GM12878 (cell line): ENCODE data around the gene KLHL34. TPM values are rescaled to one million over a fixed set of nuclear protein-coding genes. Genes with fewer than 3 reads are reported as not detected.

Source experiments
- ATAC-seq: fragments of 200-7000 bp; cut with Tn5 transposase; 3 replicates; pipeline ENCODE4 v1.9.1; 2020; ENCODE audit warnings: mild to moderate bottlenecking, moderate library complexity
- BruUV-seq: library from RNA; stranded (reverse); fragments of 400-500 nt; replicated peaks from 2 replicates; lab custom pipeline; 2021; lab: Mats Ljungman, UMichigan
- CTCF ChIA-PET: fragments of 300-600 bp; sonication (Branson Sonifier 250); formaldehyde crosslinking; extraction: SDS; loops from one replicate; lab custom pipeline; 2021; ENCODE audit warnings: inconsistent platforms; lab: Yijun Ruan, JAX
- POLR2A ChIA-PET: fragments of 350-600 bp; formaldehyde crosslinking; extraction: SDS; loops from one replicate; lab custom pipeline; 2021; ENCODE audit warnings: inconsistent platforms; lab: Charles Lee
- RAD21 ChIA-PET: fragments of 300-600 bp; sonication (Branson Sonifier 250); formaldehyde crosslinking; loops from one replicate; lab custom pipeline; 2023; ENCODE audit warnings: antibody characterized with exemption; ENCODE audit not compliant: unreplicated experiment; lab: Charles Lee
- SMC1A ChIA-PET: fragments of 300-600 bp; sonication (Branson Sonifier 250); formaldehyde crosslinking; loops from one replicate; lab custom pipeline; 2023; ENCODE audit not compliant: unreplicated experiment, uncharacterized antibody; lab: Charles Lee
- DNase-seq: peaks from one replicate; pipeline ENCODE4 v3.0.0-alpha.2; 2011; ENCODE audit warnings: low read depth, low spot score
- FAIRE-seq: peaks from 3 replicates; lab custom pipeline; 2011; peaks lifted over from hg19 to GRCh38; lab: Jason Lieb, UNC
- H2AFZ ChIP-seq: 2 replicates; pipeline ENCODE4 v1.6.0; 2011; ENCODE audit warnings: low read depth, low read length, control low read depth; ENCODE audit not compliant: control insufficient read depth
- H3K27ac ChIP-seq: 2 replicates; pipeline ENCODE4 v1.5.1; 2011; ENCODE audit warnings: control low read depth; ENCODE audit not compliant: control insufficient read depth, insufficient read depth
- H3K27me3 ChIP-seq, 2 experiments: replicated peaks in 1 of 2; 2 replicates each; pipeline versions ENCODE4 v1.6.0 to v1.6.1; 2011; ENCODE audit warnings: low read length in 1 of 2; ENCODE audit not compliant: control insufficient read depth in 2 of 2, insufficient read depth in 2 of 2
- H3K36me3 ChIP-seq, 2 experiments: 2 replicates each; pipeline ENCODE4 v1.5.1; 2011; ENCODE audit warnings: low read length in 1 of 2; ENCODE audit not compliant: control insufficient read depth in 2 of 2, insufficient read depth in 2 of 2
- H3K4me1 ChIP-seq: 2 replicates; pipeline ENCODE4 v1.6.1; 2011; ENCODE audit warnings: mild to moderate bottlenecking, low read length, moderate library complexity, mixed read lengths; ENCODE audit not compliant: control insufficient read depth, insufficient read depth
- H3K4me2 ChIP-seq: 2 replicates; pipeline ENCODE4 v1.6.0; 2011; ENCODE audit warnings: control low read depth; ENCODE audit not compliant: control insufficient read depth, insufficient read depth
- H3K4me3 ChIP-seq: fragments of 200-600 bp; sonication (generic); 2 replicates; pipeline ENCODE4 v1.5.1; 2016
- H3K79me2 ChIP-seq: 2 replicates; pipeline ENCODE4 v1.6.0; 2011; ENCODE audit warnings: low read length; ENCODE audit not compliant: control insufficient read depth, insufficient read depth
- H3K9ac ChIP-seq: 2 replicates; pipeline ENCODE4 v1.8.0; 2011; ENCODE audit warnings: low read length, control low read depth, mixed read lengths; ENCODE audit not compliant: control insufficient read depth, insufficient read depth
- H3K9me3 ChIP-seq: replicated peaks from 3 replicates; pipeline ENCODE4 v1.5.1; 2011; ENCODE audit warnings: mild to moderate bottlenecking, low read length; ENCODE audit not compliant: control insufficient read depth, insufficient read depth
- H4K20me1 ChIP-seq: 2 replicates; pipeline ENCODE4 v1.6.0; 2011; ENCODE audit not compliant: control insufficient read depth, insufficient read depth
- CREB1 ChIP-seq: IDR thresholded peaks from 2 replicates; pipeline ENCODE4 v1.6.1; 2012; ENCODE audit warnings: low read depth, mild to moderate bottlenecking, inconsistent platforms
- FOXK2 ChIP-seq: fragments of 450-650 bp; IDR thresholded peaks from 2 replicates; pipeline ENCODE4 v1.6.1; 2017; ENCODE audit warnings: mild to moderate bottlenecking, moderate library complexity
- HDGF ChIP-seq: fragments of 450-650 bp; IDR thresholded peaks from 2 replicates; pipeline ENCODE4 v1.6.1; 2016; ENCODE audit warnings: antibody characterized with exemption
- KDM1A ChIP-seq: fragments of 200-600 bp; sonication (generic); IDR thresholded peaks from 2 replicates; pipeline ENCODE4 v1.6.1; 2016; ENCODE audit warnings: borderline replicate concordance
- MEF2A ChIP-seq: IDR thresholded peaks from 2 replicates; pipeline ENCODE4 v1.6.1; 2011; ENCODE audit warnings: low read depth, mild to moderate bottlenecking, low read length, moderate library complexity; ENCODE audit not compliant: insufficient read depth
- MTA3 ChIP-seq: IDR thresholded peaks from 2 replicates; pipeline ENCODE4 v1.6.1; 2012; ENCODE audit warnings: low read length, inconsistent platforms, borderline replicate concordance
- SMARCA5 ChIP-seq: fragments of 450-650 bp; IDR thresholded peaks from 2 replicates; pipeline ENCODE4 v1.6.1; 2017; ENCODE audit warnings: mild to moderate bottlenecking
- SREBF2 ChIP-seq: IDR thresholded peaks from 2 replicates; pipeline ENCODE4 v1.6.1; 2012; ENCODE audit warnings: mild to moderate bottlenecking, low read length
- WGBS: methylation state at CpG from one replicate; pipeline ENCODE4 v1.1.6; 2016; ENCODE audit warnings: low lambda C conversion rate; ENCODE audit not compliant: insufficient replicate concordance, insufficient coverage; ENCODE audit errors: missing lambda C conversion rate; 5-methylcytosine and 5-hydroxymethylcytosine counted together
- in situ Hi-C: fragments of 300-500 bp; cut with MboI; formaldehyde crosslinking; loops from 9 replicates; pipeline ENCODE4 v1.14.3; 2018; ENCODE audit warnings: mixed read lengths
- intact Hi-C: fragments of 100-400 bp; cut with micrococcal nuclease; formaldehyde crosslinking; loops from one replicate; pipeline ENCODE4 v1.14.2; 2022; ENCODE audit not compliant: unreplicated experiment
- polyA plus RNA-seq, 11 experiments: library from polyadenylated mRNA; depleted of rRNA in 4 of 11; unstranded in 6 of 11; stranded (reverse) in 5 of 11; fragments of >200 nt; fragmentation: Nextera tagmentation in 4 of 11; fragmentation: Illumina TruSeq in 1 of 11; extraction: Ambion mirVana in 4 of 11; extraction: Trizol in 1 of 11; gene quantifications; 1 replicate in 1 of 11; 2 replicates in 10 of 11; pipeline versions ENCODE4 v1.2.1 to v1.2.3, GENCODE V29; 2011 to 2016; ENCODE audit warnings: inconsistent platforms in 2 of 11, missing spikeins in 2 of 11, low read depth in 1 of 11
- total RNA-seq, 4 experiments: library from RNA; depleted of rRNA in 3 of 4; stranded (reverse); fragments of >200 nt in 3 of 4; fragmentation: Illumina TruSeq in 1 of 4; extraction: Trizol in 1 of 4; gene quantifications; 2 replicates each; pipeline versions ENCODE4 v1.2.1 to v1.2.3, GENCODE V29; 2013 to 2021
- TF ChIP-seq, protein P1 (sequence below): fragments of 450-650 bp; IDR thresholded peaks from 2 replicates; pipeline ENCODE4 v1.6.1; 2016; ENCODE audit warnings: mild to moderate bottlenecking, moderate library complexity, borderline replicate concordance

KLHL34 gene
- total and polyA plus RNA-seq, 10 of the 15 experiments (the other 5 are each of a cell fraction or from before 2014, with no cell fraction given) = not detected

- H2AFZ ChIP-seq = no peak overlapping the region
- ATAC-seq (no peak), FAIRE-seq (no peak), DNase-seq (no peak)
- no peak overlapping the region for H3K9ac ChIP-seq
- no peaks in the 10 kb centered on the region for H4K20me1 ChIP-seq
- H3K36me3 ChIP-seq = no peaks in the 10 kb centered on the region
- ChIA-PET SMC1A (no interaction called here), POLR2A (no interaction called here), RAD21 (no interaction called here), CTCF (no interaction called here)
- H3K27ac ChIP-seq = no peak overlapping the region
- in situ Hi-C loops = no loop called here
- BruUV-seq = no TSS peak
- no peak for TF ChIP-seq CREB1
- no peak for TF ChIP-seq FOXK2
- TF ChIP-seq HDGF = no peak
- TF ChIP-seq SREBF2 = no peak
- no peak for TF ChIP-seq MTA3
- no peak for TF ChIP-seq SMARCA5
- TF ChIP-seq MEF2A = no peak
- TF ChIP-seq, protein P1, sequence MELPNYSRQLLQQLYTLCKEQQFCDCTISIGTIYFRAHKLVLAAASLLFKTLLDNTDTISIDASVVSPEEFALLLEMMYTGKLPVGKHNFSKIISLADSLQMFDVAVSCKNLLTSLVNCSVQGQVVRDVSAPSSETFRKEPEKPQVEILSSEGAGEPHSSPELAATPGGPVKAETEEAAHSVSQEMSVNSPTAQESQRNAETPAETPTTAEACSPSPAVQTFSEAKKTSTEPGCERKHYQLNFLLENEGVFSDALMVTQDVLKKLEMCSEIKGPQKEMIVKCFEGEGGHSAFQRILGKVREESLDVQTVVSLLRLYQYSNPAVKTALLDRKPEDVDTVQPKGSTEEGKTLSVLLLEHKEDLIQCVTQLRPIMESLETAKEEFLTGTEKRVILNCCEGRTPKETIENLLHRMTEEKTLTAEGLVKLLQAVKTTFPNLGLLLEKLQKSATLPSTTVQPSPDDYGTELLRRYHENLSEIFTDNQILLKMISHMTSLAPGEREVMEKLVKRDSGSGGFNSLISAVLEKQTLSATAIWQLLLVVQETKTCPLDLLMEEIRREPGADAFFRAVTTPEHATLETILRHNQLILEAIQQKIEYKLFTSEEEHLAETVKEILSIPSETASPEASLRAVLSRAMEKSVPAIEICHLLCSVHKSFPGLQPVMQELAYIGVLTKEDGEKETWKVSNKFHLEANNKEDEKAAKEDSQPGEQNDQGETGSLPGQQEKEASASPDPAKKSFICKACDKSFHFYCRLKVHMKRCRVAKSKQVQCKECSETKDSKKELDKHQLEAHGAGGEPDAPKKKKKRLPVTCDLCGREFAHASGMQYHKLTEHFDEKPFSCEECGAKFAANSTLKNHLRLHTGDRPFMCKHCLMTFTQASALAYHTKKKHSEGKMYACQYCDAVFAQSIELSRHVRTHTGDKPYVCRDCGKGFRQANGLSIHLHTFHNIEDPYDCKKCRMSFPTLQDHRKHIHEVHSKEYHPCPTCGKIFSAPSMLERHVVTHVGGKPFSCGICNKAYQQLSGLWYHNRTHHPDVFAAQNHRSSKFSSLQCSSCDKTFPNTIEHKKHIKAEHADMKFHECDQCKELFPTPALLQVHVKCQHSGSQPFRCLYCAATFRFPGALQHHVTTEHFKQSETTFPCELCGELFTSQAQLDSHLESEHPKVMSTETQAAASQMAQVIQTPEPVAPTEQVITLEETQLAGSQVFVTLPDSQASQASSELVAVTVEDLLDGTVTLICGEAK = no peak
- no peak for TF ChIP-seq KDM1A
- WGBS = 61% methylated on average over 2 of the region's 2 CpGs
- intact Hi-C loops = no loop called here
- H3K79me2 ChIP-seq = no peaks in the 10 kb centered on the region
- no peak overlapping the region for H3K4me3 ChIP-seq
- H3K9me3 ChIP-seq = no peaks in the 10 kb centered on the region
- no peaks in the 10 kb centered on the region for H3K27me3 ChIP-seq
- no peaks in the 10 kb centered on the region for H3K4me1 ChIP-seq
- no peak overlapping the region for H3K4me2 ChIP-seq
Measured at GRCh38 chrX:21620234-21620633, 37.9 kb downstream of the KLHL34 start.
